ENCODE results near the gene SYCP1.
"Not testable (repeated sequence)": the region's sequence is repeated elsewhere in the genome, so short reads cannot be mapped to it uniquely, and the experiment has no call there.

The SYCP1 gene

GRCh38 chr1:114892194-114892918 lies 37.7 kb downstream of the SYCP1 start:
- Histone ChIP-seq H3K4me3 (ENCODE audit: low read length) (no peak overlapping the region), H3K36me3 (ENCODE audit: control insufficient read depth, low read depth, low read length) (no peaks in the 10 kb centered on the region), H3K4me1 (ENCODE audit: control insufficient read depth, low read depth, low read length) (peaks cover 23% of the 10 kb centered on the region), H3K27ac (ENCODE audit: low read length) (no peak overlapping the region), H3K9ac (ENCODE audit: low read length) (no peak overlapping the region), H3K27me3 (ENCODE audit: control insufficient read depth, insufficient read depth, low read length) (no peaks in the 10 kb centered on the region), H3K9me3 (ENCODE audit: control insufficient read depth, low read depth, low read length) (no peaks in the 10 kb centered on the region)

GRCh38 chr1:114896795-114897194 lies 42.1 kb downstream of the SYCP1 start:
- Histone ChIP-seq H3K4me3 (ENCODE audit: low read length) (no peak overlapping the region), H3K36me3 (ENCODE audit: control insufficient read depth, low read depth, low read length) (no peaks in the 10 kb centered on the region), H3K27ac (ENCODE audit: low read length) (no peak overlapping the region), H3K9me3 (ENCODE audit: control insufficient read depth, low read depth, low read length) (no peaks in the 10 kb centered on the region), H3K9ac (ENCODE audit: low read length) (no peak overlapping the region), H3K27me3 (ENCODE audit: control insufficient read depth, insufficient read depth, low read length) (no peaks in the 10 kb centered on the region), H3K4me1 (ENCODE audit: control insufficient read depth, low read depth, low read length) (peaks cover 36% of the 10 kb centered on the region)

DNA sequence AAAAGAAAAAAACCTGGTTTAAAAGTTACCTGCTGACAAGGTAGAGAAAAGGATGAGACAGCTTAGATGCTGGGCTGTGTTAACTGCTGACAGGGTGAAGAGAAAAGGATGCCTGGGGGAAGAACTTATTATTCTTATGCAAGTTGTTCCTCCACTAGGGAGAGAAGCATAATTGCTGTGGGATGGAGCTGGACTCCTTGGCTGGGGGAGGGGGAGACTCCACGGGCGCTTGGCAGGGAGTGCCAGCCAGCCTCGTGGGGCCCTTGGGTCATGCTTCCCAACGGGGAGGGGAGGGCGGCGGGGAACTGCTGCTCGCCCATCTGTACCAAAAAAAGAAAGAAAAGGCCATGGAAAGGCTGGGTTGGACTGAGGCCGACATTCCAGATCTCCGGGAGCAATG lies 47.2 kb downstream of the SYCP1 start:
- no peaks in the 10 kb centered on the region for H3K9me3 ChIP-seq (ENCODE audit: control insufficient read depth, low read depth, low read length)
- H3K27ac ChIP-seq (ENCODE audit: low read length): no peak overlapping the region
- peak overlapping the region; percentile 45 for H3K4me3 ChIP-seq (ENCODE audit: low read length)
- H3K36me3 ChIP-seq (ENCODE audit: control insufficient read depth, low read depth, low read length): no peaks in the 10 kb centered on the region
- no peaks in the 10 kb centered on the region for H3K27me3 ChIP-seq (ENCODE audit: control insufficient read depth, insufficient read depth, low read length)
- peaks cover 22% of the 10 kb centered on the region for H3K4me1 ChIP-seq (ENCODE audit: control insufficient read depth, low read depth, low read length)
- H3K9ac ChIP-seq (ENCODE audit: low read length): peak overlapping the region; percentile 24

DNA sequence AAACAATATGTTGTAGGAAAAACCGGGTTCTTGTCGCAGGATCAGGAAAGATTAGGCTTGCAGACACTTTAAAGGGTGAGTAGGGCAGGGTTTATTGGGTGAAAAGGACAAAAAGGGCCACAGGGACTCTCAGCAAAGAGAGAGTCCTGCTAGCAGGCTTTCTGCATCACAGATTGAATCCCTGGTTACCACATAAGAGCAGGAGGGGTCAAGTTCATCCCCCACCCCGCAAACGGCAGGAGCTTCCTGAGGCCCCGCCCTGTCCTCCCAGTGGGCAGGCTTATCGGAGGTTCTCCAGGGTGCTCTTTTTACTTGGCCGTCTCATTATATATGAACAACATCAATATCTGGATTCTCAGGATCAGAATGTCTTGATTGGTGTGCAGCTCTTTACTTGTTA lies 47.7 kb downstream of the SYCP1 start:
- H3K9me3 ChIP-seq (ENCODE audit: control insufficient read depth, low read depth, low read length): no peaks in the 10 kb centered on the region
- no peaks in the 10 kb centered on the region for H3K27me3 ChIP-seq (ENCODE audit: control insufficient read depth, insufficient read depth, low read length)
- H3K36me3 ChIP-seq (ENCODE audit: control insufficient read depth, low read depth, low read length): no peaks in the 10 kb centered on the region
- peak overlapping the region; percentile 45 for H3K4me3 ChIP-seq (ENCODE audit: low read length)
- peaks cover 18% of the 10 kb centered on the region for H3K4me1 ChIP-seq (ENCODE audit: control insufficient read depth, low read depth, low read length)
- H3K9ac ChIP-seq (ENCODE audit: low read length): peak overlapping the region; percentile 24
- no peak overlapping the region for H3K27ac ChIP-seq (ENCODE audit: low read length)

DNA sequence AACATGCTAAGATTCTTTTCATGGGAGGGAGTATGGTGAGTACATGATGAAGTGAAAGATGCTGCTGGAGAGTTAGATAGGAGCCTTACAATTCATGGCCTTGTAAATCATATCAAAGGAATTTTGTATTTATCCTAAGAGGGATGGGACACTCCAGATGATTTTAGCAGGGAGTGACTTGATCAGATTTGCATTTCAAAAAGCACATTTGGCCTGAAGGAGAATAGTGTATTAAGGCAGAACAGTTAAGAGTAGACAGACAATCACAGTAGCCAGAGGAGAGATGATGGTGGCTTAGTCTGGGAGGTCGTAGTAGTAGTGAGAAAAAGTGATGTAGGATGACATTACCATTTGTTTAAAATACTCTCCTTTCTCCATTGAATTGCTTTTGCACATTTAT lies 48.8 kb downstream of the SYCP1 start:
- peaks cover 18% of the 10 kb centered on the region for H3K4me1 ChIP-seq (ENCODE audit: control insufficient read depth, low read depth, low read length)
- H3K9ac ChIP-seq (ENCODE audit: low read length): no peak overlapping the region
- no peak overlapping the region for H3K4me3 ChIP-seq (ENCODE audit: low read length)
- H3K9me3 ChIP-seq (ENCODE audit: control insufficient read depth, low read depth, low read length): no peaks in the 10 kb centered on the region
- H3K27me3 ChIP-seq (ENCODE audit: control insufficient read depth, insufficient read depth, low read length): no peaks in the 10 kb centered on the region
- no peak overlapping the region for H3K27ac ChIP-seq (ENCODE audit: low read length)
- no peaks in the 10 kb centered on the region for H3K36me3 ChIP-seq (ENCODE audit: control insufficient read depth, low read depth, low read length)

- H3K4me3 ChIP-seq (ENCODE audit: low read length); H3K9ac ChIP-seq (ENCODE audit: low read length); H3K36me3 ChIP-seq (ENCODE audit: control insufficient read depth, low read depth, low read length); H3K4me1 ChIP-seq (ENCODE audit: control insufficient read depth, low read depth, low read length); H3K27me3 ChIP-seq (ENCODE audit: control insufficient read depth, insufficient read depth, low read length); H3K27ac ChIP-seq (ENCODE audit: low read length); H3K9me3 ChIP-seq (ENCODE audit: control insufficient read depth, low read depth, low read length): not testable (repeated sequence)
Measured at GRCh38 chr1:114915720-114916119, 61.1 kb downstream of the SYCP1 start.

GRCh38 chr1:114926607-114927006 lies 71.9 kb downstream of the SYCP1 start:
- no peak overlapping the region for H3K4me3 ChIP-seq (ENCODE audit: low read length)
- no peaks in the 10 kb centered on the region for H3K4me1 ChIP-seq (ENCODE audit: control insufficient read depth, low read depth, low read length)
- no peaks in the 10 kb centered on the region for H3K27me3 ChIP-seq (ENCODE audit: control insufficient read depth, insufficient read depth, low read length)
- H3K36me3 ChIP-seq (ENCODE audit: control insufficient read depth, low read depth, low read length): no peaks in the 10 kb centered on the region
- H3K9me3 ChIP-seq (ENCODE audit: control insufficient read depth, low read depth, low read length): peaks cover 2% of the 10 kb centered on the region
- no peak overlapping the region for H3K9ac ChIP-seq (ENCODE audit: low read length)
- H3K27ac ChIP-seq (ENCODE audit: low read length): no peak overlapping the region

DNA sequence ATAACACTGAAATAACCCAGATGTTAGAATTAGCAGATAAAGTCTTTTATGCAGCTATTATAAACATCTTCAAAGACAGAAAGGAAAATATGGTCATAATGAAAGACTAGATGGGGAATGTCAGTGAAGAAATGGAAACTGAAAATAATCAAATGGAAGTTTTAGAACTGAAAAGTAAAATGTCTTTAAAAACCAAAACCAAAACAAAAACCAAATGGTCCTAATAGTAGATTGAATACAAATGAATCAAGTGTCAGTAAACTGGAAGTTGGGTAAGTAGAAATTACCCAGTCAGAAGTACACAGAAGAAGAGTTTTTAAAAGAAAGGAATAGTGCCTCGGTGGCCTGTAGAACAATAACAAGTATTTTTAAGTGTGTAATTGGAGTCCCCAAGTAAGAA lies 72.7 kb downstream of the SYCP1 start:
- H3K4me1 ChIP-seq (ENCODE audit: control insufficient read depth, low read depth, low read length): no peaks in the 10 kb centered on the region
- H3K36me3 ChIP-seq (ENCODE audit: control insufficient read depth, low read depth, low read length): no peaks in the 10 kb centered on the region
- H3K27ac ChIP-seq (ENCODE audit: low read length): no peak overlapping the region
- H3K9me3 ChIP-seq (ENCODE audit: control insufficient read depth, low read depth, low read length): peaks cover 6% of the 10 kb centered on the region
- H3K4me3 ChIP-seq (ENCODE audit: low read length): no peak overlapping the region
- no peak overlapping the region for H3K9ac ChIP-seq (ENCODE audit: low read length)
- no peaks in the 10 kb centered on the region for H3K27me3 ChIP-seq (ENCODE audit: control insufficient read depth, insufficient read depth, low read length)

- Histone ChIP-seq H3K9me3 (ENCODE audit: control insufficient read depth, low read depth, low read length) (no peaks in the 10 kb centered on the region), H3K27me3 (ENCODE audit: control insufficient read depth, insufficient read depth, low read length) (no peaks in the 10 kb centered on the region), H3K27ac (ENCODE audit: low read length) (no peak overlapping the region), H3K4me3 (ENCODE audit: low read length) (no peak overlapping the region), H3K4me1 (ENCODE audit: control insufficient read depth, low read depth, low read length) (no peaks in the 10 kb centered on the region), H3K9ac (ENCODE audit: low read length) (no peak overlapping the region), H3K36me3 (ENCODE audit: control insufficient read depth, low read depth, low read length) (no peaks in the 10 kb centered on the region)
Measured at GRCh38 chr1:114956570-114956969, 101.9 kb downstream of the SYCP1 start.

DNA sequence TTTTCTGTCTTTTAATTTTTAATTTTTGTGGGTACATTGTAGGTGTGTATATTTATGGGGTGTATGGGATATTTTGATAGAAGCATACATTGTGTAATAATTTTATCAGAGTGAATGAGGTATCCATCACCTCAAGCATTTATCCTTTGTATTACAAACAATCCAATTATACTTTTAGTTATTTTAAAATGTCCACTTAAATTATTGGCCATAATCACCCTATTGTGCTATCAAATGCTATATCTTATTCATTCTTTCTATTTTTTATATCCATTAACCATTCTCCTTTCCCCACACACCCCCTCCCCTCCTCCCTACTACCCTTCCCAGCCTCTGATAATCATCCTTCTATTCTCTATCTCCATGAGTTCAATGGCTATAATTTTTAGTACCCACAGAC lies 104.8 kb downstream of the SYCP1 start:
- H3K27me3 ChIP-seq (ENCODE audit: control insufficient read depth, insufficient read depth, low read length): no peaks in the 10 kb centered on the region
- H3K4me3 ChIP-seq (ENCODE audit: low read length): no peak overlapping the region
- no peak overlapping the region for H3K27ac ChIP-seq (ENCODE audit: low read length)
- H3K9me3 ChIP-seq (ENCODE audit: control insufficient read depth, low read depth, low read length): no peaks in the 10 kb centered on the region
- H3K4me1 ChIP-seq (ENCODE audit: control insufficient read depth, low read depth, low read length): no peaks in the 10 kb centered on the region
- H3K9ac ChIP-seq (ENCODE audit: low read length): no peak overlapping the region
- H3K36me3 ChIP-seq (ENCODE audit: control insufficient read depth, low read depth, low read length): no peaks in the 10 kb centered on the region

GRCh38 chr1:114976891-114977290 lies 122.2 kb downstream of the SYCP1 start:
- Histone ChIP-seq H3K27ac (ENCODE audit: low read length) (no peak overlapping the region), H3K9me3 (ENCODE audit: control insufficient read depth, low read depth, low read length) (no peaks in the 10 kb centered on the region), H3K4me1 (ENCODE audit: control insufficient read depth, low read depth, low read length) (no peaks in the 10 kb centered on the region), H3K36me3 (ENCODE audit: control insufficient read depth, low read depth, low read length) (no peaks in the 10 kb centered on the region), H3K27me3 (ENCODE audit: control insufficient read depth, insufficient read depth, low read length) (no peaks in the 10 kb centered on the region), H3K9ac (ENCODE audit: low read length) (no peak overlapping the region), H3K4me3 (ENCODE audit: low read length) (no peak overlapping the region)

- H3K9ac ChIP-seq (ENCODE audit: low read length): no peak overlapping the region
- no peak overlapping the region for H3K27ac ChIP-seq (ENCODE audit: low read length)
- no peaks in the 10 kb centered on the region for H3K36me3 ChIP-seq (ENCODE audit: control insufficient read depth, low read depth, low read length)
- H3K9me3 ChIP-seq (ENCODE audit: control insufficient read depth, low read depth, low read length): no peaks in the 10 kb centered on the region
- no peak overlapping the region for H3K4me3 ChIP-seq (ENCODE audit: low read length)
- no peaks in the 10 kb centered on the region for H3K4me1 ChIP-seq (ENCODE audit: control insufficient read depth, low read depth, low read length)
- H3K27me3 ChIP-seq (ENCODE audit: control insufficient read depth, insufficient read depth, low read length): no peaks in the 10 kb centered on the region
Measured at GRCh38 chr1:114979278-114979891, 124.7 kb downstream of the SYCP1 start.
